AG04450 (cell line): ENCODE data around the gene SH2D7. TPM values are rescaled to one million over a fixed set of nuclear protein-coding genes. Genes with fewer than 3 reads are reported as not detected.
A peak's percentile ranks its signal among the peaks of the same experiment; 100 is the strongest.

Source experiments
- CTCF ChIA-PET: fragments of 300-600, 350-600 bp; formaldehyde crosslinking; extraction: SDS; loops from one replicate; lab custom pipeline; 2022; ENCODE audit warnings: antibody characterized with exemption, inconsistent platforms; lab: Charles Lee
- POLR2A ChIA-PET: fragments of 350-600 bp; formaldehyde crosslinking; extraction: SDS; loops from one replicate; lab custom pipeline; 2021; ENCODE audit warnings: antibody characterized with exemption, inconsistent platforms; lab: Yijun Ruan, JAX
- DNase-seq: peaks from one replicate; pipeline ENCODE4 v3.0.0-alpha.2; 2011; ENCODE audit warnings: low read depth, low spot score
- H3K27ac ChIP-seq: one replicate; pipeline ENCODE4 v1.5.1; 2012; ENCODE audit warnings: low read depth, low read length, control low read depth
- H3K27me3 ChIP-seq: one replicate; pipeline ENCODE4 v1.6.0; 2012; ENCODE audit warnings: low read length; ENCODE audit not compliant: control insufficient read depth, insufficient read depth
- H3K4me3 ChIP-seq: 2 replicates; pipeline ENCODE4 v1.5.1; 2011; ENCODE audit warnings: mild to moderate bottlenecking, low read depth, low read length, control low read depth
- H3K9me3 ChIP-seq: 2 replicates; pipeline ENCODE4 v1.5.1; 2012; ENCODE audit warnings: low read length; ENCODE audit not compliant: control insufficient read depth, insufficient read depth
- polyA plus RNA-seq: library from polyadenylated mRNA; depleted of rRNA; stranded (reverse); fragments of >200 nt; gene quantifications from 2 replicates; pipeline ENCODE4 v1.2.3, GENCODE V29; 2011
- TF ChIP-seq, protein P1 (sequence below): IDR thresholded peaks from 2 replicates; pipeline ENCODE4 v1.5.1; 2011; ENCODE audit warnings: low read depth, low read length, control low read depth, inconsistent platforms

The SH2D7 gene
- polyA plus RNA-seq, 1 experiment = not detected

DNA sequence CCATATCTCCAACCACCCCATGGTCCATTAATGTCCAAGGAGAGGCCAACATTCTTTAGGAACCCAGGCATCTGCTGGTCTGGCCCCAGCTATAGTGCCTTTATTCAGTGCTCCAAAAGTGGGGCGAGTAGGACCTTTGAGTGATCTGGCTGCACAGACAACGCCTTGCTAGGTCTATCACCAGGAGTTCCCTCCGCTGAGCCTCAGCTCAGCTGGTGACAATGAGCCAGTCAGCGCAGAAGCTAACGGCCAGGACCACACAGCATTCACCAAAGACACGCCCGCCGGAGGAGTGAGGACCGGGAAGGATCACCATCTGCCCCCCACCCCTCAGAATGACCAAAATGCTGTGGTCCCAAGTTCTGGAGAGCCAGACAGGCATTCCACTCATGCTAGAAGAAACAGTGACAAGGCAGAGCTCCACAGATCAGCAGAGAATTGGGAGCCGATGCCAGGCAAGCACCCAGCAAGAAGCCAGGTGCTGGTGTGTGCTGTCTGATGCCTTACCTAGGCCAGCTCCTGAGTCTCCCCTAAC lies 33.9 kb upstream of the SH2D7 start:
- DNase-seq = no peak
- TF ChIP-seq, protein P1, sequence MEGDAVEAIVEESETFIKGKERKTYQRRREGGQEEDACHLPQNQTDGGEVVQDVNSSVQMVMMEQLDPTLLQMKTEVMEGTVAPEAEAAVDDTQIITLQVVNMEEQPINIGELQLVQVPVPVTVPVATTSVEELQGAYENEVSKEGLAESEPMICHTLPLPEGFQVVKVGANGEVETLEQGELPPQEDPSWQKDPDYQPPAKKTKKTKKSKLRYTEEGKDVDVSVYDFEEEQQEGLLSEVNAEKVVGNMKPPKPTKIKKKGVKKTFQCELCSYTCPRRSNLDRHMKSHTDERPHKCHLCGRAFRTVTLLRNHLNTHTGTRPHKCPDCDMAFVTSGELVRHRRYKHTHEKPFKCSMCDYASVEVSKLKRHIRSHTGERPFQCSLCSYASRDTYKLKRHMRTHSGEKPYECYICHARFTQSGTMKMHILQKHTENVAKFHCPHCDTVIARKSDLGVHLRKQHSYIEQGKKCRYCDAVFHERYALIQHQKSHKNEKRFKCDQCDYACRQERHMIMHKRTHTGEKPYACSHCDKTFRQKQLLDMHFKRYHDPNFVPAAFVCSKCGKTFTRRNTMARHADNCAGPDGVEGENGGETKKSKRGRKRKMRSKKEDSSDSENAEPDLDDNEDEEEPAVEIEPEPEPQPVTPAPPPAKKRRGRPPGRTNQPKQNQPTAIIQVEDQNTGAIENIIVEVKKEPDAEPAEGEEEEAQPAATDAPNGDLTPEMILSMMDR = no peak
- Histone ChIP-seq H3K9me3 (no peaks in the 10 kb centered on the region), H3K27me3 (no peaks in the 10 kb centered on the region), H3K4me3 (no peak overlapping the region), H3K27ac (no peak overlapping the region)
- ChIA-PET CTCF (interaction anchor here (0.6 to 2.6 kb wide), 4 partner anchors 8 to 72 kb away, joined by 3 to 12 read pairs (median 3); no protein-coding TSS in a partner anchor), POLR2A (interaction anchor here (1.9 kb wide), 1 partner anchor 9 kb away, joined by 6 read pairs; no protein-coding TSS in a partner anchor)

DNA sequence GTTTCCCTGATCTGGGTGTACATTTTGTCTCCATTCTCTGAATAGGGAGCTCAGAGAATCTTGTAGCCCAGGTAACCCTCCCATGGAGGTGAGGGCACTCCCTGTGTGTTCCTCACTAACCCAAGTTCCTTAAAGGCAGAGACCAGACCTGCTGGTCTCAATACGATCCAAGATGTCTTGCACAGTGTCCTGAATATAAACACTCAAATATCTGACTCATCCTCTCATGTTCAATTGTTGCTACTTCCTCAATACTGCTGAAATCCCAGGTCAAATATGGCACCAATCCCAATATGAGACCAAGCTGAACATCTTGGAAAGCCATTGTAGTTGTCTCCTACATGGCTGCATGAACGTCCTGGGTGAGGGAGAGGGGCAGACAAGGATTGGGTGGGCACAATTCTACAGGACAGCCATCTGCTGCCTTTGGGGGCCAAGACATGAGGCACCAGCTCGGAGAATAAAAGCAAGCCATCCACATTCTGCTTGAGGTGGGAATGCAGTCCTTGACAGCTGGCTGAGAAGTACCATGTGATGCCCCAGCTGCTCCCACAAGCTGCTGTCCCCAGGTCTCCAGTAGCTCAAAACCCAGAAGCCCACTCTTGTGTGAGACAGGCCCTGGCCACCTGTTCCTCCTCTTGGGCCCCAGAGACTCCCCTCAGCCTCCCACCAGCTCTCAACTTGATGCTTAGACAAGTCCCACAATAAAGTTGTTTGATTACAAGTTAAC lies 33.1 kb upstream of the SH2D7 start:
- CTCF ChIA-PET = interaction anchor here (0.7 to 2.6 kb wide), 3 partner anchors 9 to 49 kb away, joined by 3 to 12 read pairs (median 3); no protein-coding TSS in a partner anchor
- POLR2A ChIA-PET = interaction anchor here (0.7 to 1.9 kb wide), 2 partner anchors 9 to 27 kb away, joined by 3 to 6 read pairs; no protein-coding TSS in a partner anchor
- Histone ChIP-seq H3K27ac (peak overlapping the region; percentile 23), H3K27me3 (no peaks in the 10 kb centered on the region), H3K9me3 (no peaks in the 10 kb centered on the region), H3K4me3 (no peak overlapping the region)
- TF ChIP-seq, protein P1 = no peak
- DNase-seq = no peak

DNA sequence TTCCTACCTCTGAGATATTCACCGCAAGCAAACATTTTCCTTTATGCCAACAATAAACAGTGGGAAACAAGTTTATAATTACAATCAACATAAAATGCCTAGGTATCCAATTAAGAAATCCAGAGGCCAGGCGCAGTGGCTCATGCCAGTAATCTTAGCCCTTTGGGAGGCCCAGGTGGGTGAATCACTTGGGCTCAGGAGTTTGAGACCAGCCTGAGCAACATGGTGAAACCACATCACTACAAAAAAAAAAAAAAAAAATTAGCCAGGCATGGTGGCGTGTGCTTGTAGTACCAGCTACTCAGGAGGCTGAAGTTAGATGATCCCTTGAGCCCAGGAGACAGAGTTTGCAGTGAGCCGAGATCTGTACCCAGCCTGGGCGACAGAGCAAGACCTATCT lies 32.1 kb upstream of the SH2D7 start:
- DNase-seq = no peak
- Histone ChIP-seq H3K27me3 (no peaks in the 10 kb centered on the region), H3K9me3 (no peaks in the 10 kb centered on the region), H3K4me3 (no peak overlapping the region), H3K27ac (no peak overlapping the region)
- CTCF ChIA-PET = interaction anchor here (2.6 kb wide), 1 partner anchor 48 kb away, joined by 12 read pairs; no protein-coding TSS in a partner anchor
- POLR2A ChIA-PET = interaction anchor here (1.9 kb wide), 1 partner anchor 10 kb away, joined by 6 read pairs; no protein-coding TSS in a partner anchor
- TF ChIP-seq, protein P1 = no peak

DNA sequence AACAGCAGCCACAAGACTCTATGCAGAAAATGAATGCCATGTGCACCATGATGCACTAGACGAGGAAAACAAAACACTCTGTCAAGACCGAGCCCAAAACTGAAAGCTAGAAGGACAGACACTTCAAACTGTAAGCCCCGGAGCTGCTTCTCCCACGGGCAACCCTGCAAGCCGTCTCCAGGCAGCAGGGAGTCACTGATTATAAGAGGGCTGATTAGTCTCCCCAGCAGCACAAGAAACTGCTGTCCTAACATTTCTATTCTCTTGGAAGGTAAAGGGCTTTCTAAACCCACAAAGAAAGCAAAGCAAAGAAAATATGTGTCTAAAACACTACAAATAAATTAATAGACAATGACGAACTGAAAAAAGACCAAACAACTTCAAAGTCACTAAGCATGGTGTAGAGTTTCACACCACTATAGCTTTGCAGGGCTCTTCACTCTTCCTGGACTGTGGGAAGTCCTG lies 30.4 kb upstream of the SH2D7 start:
- Histone ChIP-seq H3K27me3 (no peaks in the 10 kb centered on the region), H3K4me3 (peak overlapping the region; percentile 42), H3K9me3 (no peaks in the 10 kb centered on the region), H3K27ac (no peak overlapping the region)
- TF ChIP-seq, protein P1 = no peak
- POLR2A ChIA-PET = interaction anchor here (0.7 to 1.5 kb wide), 2 partner anchors 12 to 14 kb away, joined by 3 to 4 read pairs; no protein-coding TSS in a partner anchor
- no peak for DNase-seq
- CTCF ChIA-PET = interaction anchor here (1.9 kb wide), 1 partner anchor 46 kb away, joined by 14 read pairs; no protein-coding TSS in a partner anchor
